Spleen (tissue), 11 donors: ENCODE measurements around the gene MAP1LC3B. TPM values are rescaled to one million over a fixed set of nuclear protein-coding genes. Genes with fewer than 3 reads are reported as not detected.

ENCODE experiments used
- DNase-seq: peaks from one replicate; pipeline ENCODE4 v3.0.0-alpha.2; 2020
- H3K27ac ChIP-seq, 8 donors: fragments of 200-600 bp; sonication (generic) in 7 of 8; 1 replicate in 4 of 8; 2 replicates in 4 of 8; pipeline versions ENCODE4 v1.5.0 to v1.8.0; 2016 to 2021; ENCODE audit warnings: inconsistent platforms in 4 of 8, mild to moderate bottlenecking in 4 of 8, moderate library complexity in 1 of 8
- H3K27me3 ChIP-seq, 7 donors: fragments of 200-600 bp; sonication (generic) in 6 of 7; replicated peaks in 1 of 7; 1 replicate in 4 of 7; 2 replicates in 3 of 7; pipeline versions ENCODE4 v1.5.0 to v1.8.0; 2016 to 2021; ENCODE audit warnings: inconsistent platforms in 3 of 7, mild to moderate bottlenecking in 1 of 7
- H3K36me3 ChIP-seq, 6 donors: fragments of 200-600 bp; sonication (generic) in 5 of 6; 1 replicate in 4 of 6; 2 replicates in 2 of 6; pipeline versions ENCODE4 v1.5.0 to v1.8.0; 2016 to 2021; ENCODE audit warnings: inconsistent platforms in 2 of 6
- H3K4me1 ChIP-seq, 6 donors: fragments of 200-600 bp; sonication (generic) in 5 of 6; 1 replicate in 3 of 6; 2 replicates in 3 of 6; pipeline versions ENCODE4 v1.5.0 to v1.8.0; 2016 to 2021; ENCODE audit warnings: inconsistent platforms in 3 of 6
- H3K4me3 ChIP-seq, 8 donors: fragments of 200-600 bp; sonication (generic) in 7 of 8; 1 replicate in 4 of 8; 2 replicates in 4 of 8; pipeline versions ENCODE4 v1.5.0 to v1.8.0; 2016 to 2021; ENCODE audit warnings: inconsistent platforms in 4 of 8, mild to moderate bottlenecking in 4 of 8, moderate library complexity in 2 of 8
- H3K9me3 ChIP-seq, 8 donors: fragments of 200-600 bp; sonication (generic) in 7 of 8; 1 replicate in 4 of 8; 2 replicates in 4 of 8; pipeline versions ENCODE4 v1.5.0 to v1.8.0; 2016 to 2021; ENCODE audit warnings: inconsistent platforms in 4 of 8
- CTCF ChIP-seq, 11 experiments: fragments of 200-600 bp in 7 of 11; fragments of 450-650 bp in 4 of 11; sonication (generic) in 4 of 11; IDR thresholded peaks in 8 of 11; conservative IDR thresholded peaks in 3 of 11; 1 replicate in 7 of 11; 2 replicates in 4 of 11; pipeline versions ENCODE4 v1.4.0 to v1.8.0; 2016 to 2021; ENCODE audit warnings: antibody characterized with exemption in 11 of 11, inconsistent platforms in 4 of 11, mild to moderate bottlenecking in 1 of 11
- POLR2A ChIP-seq, 3 donors: fragments of 450-650 bp; IDR thresholded peaks; one replicate each; pipeline ENCODE4 v1.5.1; 2017; ENCODE audit warnings: antibody characterized with exemption in 3 of 3, mild to moderate bottlenecking in 1 of 3
- POLR2AphosphoS5 ChIP-seq, 3 donors: sonication (generic); formaldehyde crosslinking; IDR thresholded peaks; one replicate each; pipeline ENCODE4 v1.5.1; 2017; ENCODE audit warnings: antibody characterized with exemption in 3 of 3
- WGBS, 5 donors: extraction: QIAGEN DNeasy Blood & Tissue Kit in 3 of 5; methylation state at CpG; one replicate each; pipeline versions ENCODE4 v1.1.5 to v1.1.7; 2013 to 2018; 5-methylcytosine and 5-hydroxymethylcytosine counted together
- intact Hi-C: fragments of 100-400 bp; cut with DNase I; formaldehyde crosslinking; loops from one replicate; pipeline ENCODE4 v1.15.0; 2023; ENCODE audit warnings: low total_unique reads
- polyA plus RNA-seq, 3 donors: library from polyadenylated mRNA; stranded (reverse); fragments of 200-250 nt; gene quantifications; one replicate each; pipeline ENCODE4 v1.2.1, GENCODE V29; 2013
- total RNA-seq, 7 donors: library from RNA; depleted of rRNA in 3 of 7; stranded (reverse); fragments of >200 nt in 3 of 7; fragmentation: NEBNext Ultra II Directional in 4 of 7; extraction: Animal tissue kit (Norgen Biotek cat#: 25700) in 4 of 7; gene quantifications; one replicate each; pipeline versions ENCODE4 v1.1.0 to v1.2.1, GENCODE V29; 2016 to 2021
- donor health status: healthy with polysubstance abuse.
- donor health status: DM: no; HTN: no; CAD: no; lungs with moderate emphysema.
- donor health status: DM: no; HTN: no; CAD: no.
- donor health status: Bipolar disorder and iron deficiency.
- donor health status: healthy.
- donor health status: DM: no; HTN: no; CAD: no.
- donor health status: DM: yes; HTN: yes; CAD: no.

MAP1LC3B gene
- total and polyA plus RNA-seq, 10 donors = 32.3 to 71.4 (median 54.9) TPM

DNA sequence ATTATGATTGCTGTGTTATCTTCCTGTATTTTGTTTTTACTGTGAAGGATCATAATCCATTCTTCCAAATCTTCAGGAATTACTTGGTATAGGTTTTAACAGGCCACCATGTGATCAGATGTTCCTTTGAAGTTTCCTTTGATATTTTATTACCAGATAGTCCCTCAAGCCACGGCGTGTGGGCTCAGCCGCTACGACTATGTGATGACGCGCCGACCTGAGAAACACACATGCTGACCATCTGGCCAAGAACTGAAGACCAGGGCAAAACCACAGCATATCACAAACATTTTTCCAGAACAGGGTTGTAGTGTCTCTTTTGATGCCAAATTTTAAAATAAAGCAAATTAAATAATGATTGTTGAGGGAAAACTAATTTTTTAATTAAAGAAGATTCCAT is 53.4 kb downstream of the MAP1LC3B start:
- Histone ChIP-seq H3K9me3 (peaks cover 0 to 13% (median 0%) of the 10 kb centered on the region in 8 donors), H3K4me3 (no peak overlapping the region), H3K4me1 (no peaks in the 10 kb centered on the region), H3K36me3 (peaks cover 0 to 49% (median 7%) of the 10 kb centered on the region in 6 donors), H3K27me3 (no peaks in the 10 kb centered on the region), H3K27ac (no peak overlapping the region)
- WGBS, 5 donors = 89 to 99% (median 97%) methylated on average over 7 of the region's 7 CpGs
- intact Hi-C loops = no loop called here
- DNase-seq = no peak
- TF ChIP-seq CTCF (IDR thresholded peaks at IDR 0.05 in 8 of 11, conservative IDR thresholded peaks at IDR 0.05 in 3 of 11) = no peak
- TF ChIP-seq POLR2AphosphoS5 (IDR thresholded peaks at IDR 0.05) = no peak
- no peak for TF ChIP-seq POLR2A (IDR thresholded peaks at IDR 0.05)

GRCh38 chr16:87446479-87446878 is 54.3 kb downstream of the MAP1LC3B start:
- Histone ChIP-seq H3K27ac (no peak overlapping the region), H3K9me3 (peaks cover 0 to 13% (median 0%) of the 10 kb centered on the region in 8 donors), H3K4me1 (no peaks in the 10 kb centered on the region), H3K36me3 (peaks cover 0 to 54% (median 7%) of the 10 kb centered on the region in 6 donors), H3K27me3 (no peaks in the 10 kb centered on the region), H3K4me3 (no peak overlapping the region)
- WGBS, 5 donors = 92 to 97% (median 96%) methylated on average over 7 of the region's 7 CpGs
- intact Hi-C loops = no loop called here
- DNase-seq = no peak
- TF ChIP-seq CTCF (IDR thresholded peaks at IDR 0.05 in 8 of 11, conservative IDR thresholded peaks at IDR 0.05 in 3 of 11) = no peak
- TF ChIP-seq POLR2AphosphoS5 (IDR thresholded peaks at IDR 0.05) = no peak
- TF ChIP-seq POLR2A (IDR thresholded peaks at IDR 0.05) = no peak

DNA sequence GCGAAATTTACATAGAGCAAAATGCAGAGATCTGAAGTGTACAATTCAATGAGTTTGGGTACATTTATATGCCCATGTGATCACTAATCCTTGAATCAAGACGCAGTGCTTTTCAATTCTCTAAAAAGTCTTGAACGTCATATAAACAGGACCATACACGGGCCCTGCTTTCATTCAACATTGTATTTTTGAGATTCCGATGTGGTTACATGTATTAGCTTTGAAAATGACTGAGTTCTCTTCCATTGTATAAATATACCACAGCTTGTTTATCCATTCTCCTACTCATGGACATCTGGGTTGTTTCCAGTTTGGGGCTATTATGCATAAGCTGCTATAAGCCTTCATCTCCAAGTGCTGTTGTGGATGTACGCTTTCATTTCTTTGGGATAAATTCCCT is 55.2 kb downstream of the MAP1LC3B start:
- Histone ChIP-seq H3K9me3 (peaks cover 0 to 13% (median 0%) of the 10 kb centered on the region in 8 donors), H3K27ac (no peak overlapping the region), H3K4me3 (no peak overlapping the region), H3K4me1 (no peaks in the 10 kb centered on the region), H3K36me3 (peaks cover 0 to 58% (median 10%) of the 10 kb centered on the region in 6 donors), H3K27me3 (no peaks in the 10 kb centered on the region)
- DNase-seq = no peak
- WGBS, 5 donors = 84 to 98% (median 95%) methylated on average over 6 of the region's 6 CpGs
- no peak for TF ChIP-seq POLR2A (IDR thresholded peaks at IDR 0.05)
- no peak for TF ChIP-seq POLR2AphosphoS5 (IDR thresholded peaks at IDR 0.05)
- TF ChIP-seq CTCF (IDR thresholded peaks at IDR 0.05 in 8 of 11, conservative IDR thresholded peaks at IDR 0.05 in 3 of 11) = no peak
- intact Hi-C loops = no loop called here

- Histone ChIP-seq H3K27me3 (no peaks in the 10 kb centered on the region), H3K4me1 (no peaks in the 10 kb centered on the region), H3K27ac (no peak overlapping the region), H3K4me3 (no peak overlapping the region), H3K36me3 (peaks cover 0 to 70% (median 12%) of the 10 kb centered on the region in 6 donors), H3K9me3 (peaks cover 0 to 6% (median 0%) of the 10 kb centered on the region in 8 donors)
- WGBS, 5 donors = 95 to 97% (median 95%) methylated on average over 9 to 12 of the region's 12 CpGs
- intact Hi-C loops = no loop called here
- TF ChIP-seq POLR2AphosphoS5 (IDR thresholded peaks at IDR 0.05) = no peak
- no peak for TF ChIP-seq POLR2A (IDR thresholded peaks at IDR 0.05)
- no peak for DNase-seq
Measured at GRCh38 chr16:87448866-87449265, 56.7 kb downstream of the MAP1LC3B start.
